Measurements from ENCODE around the gene SBK3. TPM values are rescaled to one million over a fixed set of nuclear protein-coding genes. Genes with fewer than 3 reads are reported as not detected.

SBK3 gene
- total and polyA plus RNA-seq, 2 donors (not counting 1 experiment from before 2014, with no cell fraction given) = not detected

DNA sequence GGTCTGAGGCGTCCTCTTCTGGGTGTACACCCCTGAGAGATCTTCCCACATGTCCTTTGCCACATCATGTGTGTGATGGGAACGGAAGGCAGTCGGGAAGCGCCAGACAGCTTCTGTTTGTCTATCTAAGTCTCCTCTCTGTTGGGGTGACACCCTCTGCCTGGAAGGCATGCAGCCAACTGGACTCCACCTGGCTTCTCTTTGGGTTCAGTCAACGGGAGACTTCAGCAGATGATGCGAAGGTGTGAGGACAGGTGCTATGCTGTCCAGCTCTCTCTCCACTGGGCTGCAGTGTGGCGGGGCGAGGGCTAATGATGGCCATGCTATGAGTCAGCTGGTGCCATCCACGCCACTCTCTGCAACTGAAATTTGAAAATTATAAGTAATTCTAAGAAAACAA, 14.3 kb upstream of the SBK3 start:
- ATAC-seq (ENCODE audit: low read depth) (no peak), DNase-seq (no peak)
- no peak overlapping the region for H3K27ac ChIP-seq (ENCODE audit: low read length in 2 of 2)
- ChIA-PET POLR2A (interaction anchor here (0.6 kb wide), 1 partner anchor 12 kb away, joined by 3 read pairs; no protein-coding TSS in a partner anchor), CTCF (no interaction called here)
- H3K4me3 ChIP-seq (ENCODE audit: control extremely low read depth in 1 of 5, extremely low read depth in 1 of 5, insufficient read depth in 1 of 5, low read depth in 2 of 5, low read length in 4 of 5) = no peak overlapping the region
- Mint-ChIP-seq H3K9me3 (ENCODE audit: insufficient read depth) (no peaks in the 10 kb centered on the region), H3K27ac (no peak overlapping the region), H3K4me3 (no peak overlapping the region), H3K27me3 (peaks cover 5% of the 10 kb centered on the region), H3K4me1 (no peaks in the 10 kb centered on the region)
- WGBS (ENCODE audit: insufficient coverage) = 95% methylated on average over 7 of the region's 9 CpGs
- no peaks in the 10 kb centered on the region for H4K20me1 ChIP-seq (ENCODE audit: control insufficient read depth, insufficient read depth, low read length, poor library complexity, severe bottlenecking)
- H3K27me3 ChIP-seq (replicated peaks in 1 of 4; ENCODE audit: control extremely low read depth in 1 of 4, control insufficient read depth in 3 of 4, insufficient read depth in 4 of 4, low read length in 3 of 4) = peaks cover 0 to 6% (median 3%) of the 10 kb centered on the region in 4 experiments
- H2AFZ ChIP-seq (ENCODE audit: insufficient read depth, low read depth, low read length, poor library complexity, severe bottlenecking) = no peak overlapping the region
- H3K36me3 ChIP-seq (replicated peaks in 1 of 2; ENCODE audit: control extremely low read depth in 1 of 2, control insufficient read depth in 1 of 2, extremely low read depth in 1 of 2, insufficient read depth in 2 of 2, low read length in 1 of 2) = no peaks in the 10 kb centered on the region
- no peak overlapping the region for H3K4me2 ChIP-seq (replicated peaks; ENCODE audit: low read depth, low read length, poor library complexity, severe bottlenecking)
- intact Hi-C loops (cut with micrococcal nuclease) = no loop called here
- TF ChIP-seq, protein P1, sequence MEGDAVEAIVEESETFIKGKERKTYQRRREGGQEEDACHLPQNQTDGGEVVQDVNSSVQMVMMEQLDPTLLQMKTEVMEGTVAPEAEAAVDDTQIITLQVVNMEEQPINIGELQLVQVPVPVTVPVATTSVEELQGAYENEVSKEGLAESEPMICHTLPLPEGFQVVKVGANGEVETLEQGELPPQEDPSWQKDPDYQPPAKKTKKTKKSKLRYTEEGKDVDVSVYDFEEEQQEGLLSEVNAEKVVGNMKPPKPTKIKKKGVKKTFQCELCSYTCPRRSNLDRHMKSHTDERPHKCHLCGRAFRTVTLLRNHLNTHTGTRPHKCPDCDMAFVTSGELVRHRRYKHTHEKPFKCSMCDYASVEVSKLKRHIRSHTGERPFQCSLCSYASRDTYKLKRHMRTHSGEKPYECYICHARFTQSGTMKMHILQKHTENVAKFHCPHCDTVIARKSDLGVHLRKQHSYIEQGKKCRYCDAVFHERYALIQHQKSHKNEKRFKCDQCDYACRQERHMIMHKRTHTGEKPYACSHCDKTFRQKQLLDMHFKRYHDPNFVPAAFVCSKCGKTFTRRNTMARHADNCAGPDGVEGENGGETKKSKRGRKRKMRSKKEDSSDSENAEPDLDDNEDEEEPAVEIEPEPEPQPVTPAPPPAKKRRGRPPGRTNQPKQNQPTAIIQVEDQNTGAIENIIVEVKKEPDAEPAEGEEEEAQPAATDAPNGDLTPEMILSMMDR (IDR thresholded peaks at IDR 0.05) = no peak
- no peak for TF ChIP-seq EZH2 (IDR thresholded peaks at IDR 0.05; ENCODE audit: borderline replicate concordance, insufficient read depth, low read depth, low read length, poor library complexity, severe bottlenecking)
- no peaks in the 10 kb centered on the region for H3K79me2 ChIP-seq (ENCODE audit: control insufficient read depth, insufficient read depth, low read length)
- peaks cover 2 to 12% (median 4%) of the 10 kb centered on the region in 3 donors for H3K9me3 ChIP-seq (ENCODE audit: control extremely low read depth in 1 of 3, control insufficient read depth in 2 of 3, insufficient read depth in 1 of 3, low read length in 2 of 3)
- no peaks in the 10 kb centered on the region for H3K4me1 ChIP-seq (ENCODE audit: control insufficient read depth in 2 of 2, insufficient read depth in 2 of 2, low read length in 2 of 2)
- no peak overlapping the region for H3K9ac ChIP-seq (ENCODE audit: low read length)

DNA sequence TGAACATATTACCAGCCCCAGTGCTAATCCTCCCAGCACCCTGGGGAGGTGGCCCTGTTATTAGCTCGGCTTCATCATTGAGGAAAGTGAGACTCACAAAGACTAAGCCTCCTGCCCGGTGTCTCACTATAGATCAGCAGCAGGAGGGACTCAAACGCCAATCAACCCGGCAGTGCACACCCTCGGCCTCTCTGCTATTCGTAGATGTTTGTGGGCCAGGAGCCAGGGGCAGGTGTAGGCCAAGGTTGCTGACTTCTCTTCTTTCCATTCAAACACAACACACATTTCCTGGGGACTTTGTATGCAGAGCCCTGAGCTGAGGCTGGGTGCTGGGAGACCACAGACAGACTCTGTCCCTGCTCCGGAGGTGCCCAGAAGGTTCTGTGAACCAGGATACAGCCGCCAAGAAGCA, 9.4 kb upstream of the SBK3 start:
- Histone ChIP-seq H3K79me2 (ENCODE audit: control insufficient read depth, insufficient read depth, low read length) (no peaks in the 10 kb centered on the region), H3K27ac (ENCODE audit: low read length in 2 of 2) (no peak overlapping the region), H3K27me3 (replicated peaks in 1 of 4; ENCODE audit: control extremely low read depth in 1 of 4, control insufficient read depth in 3 of 4, insufficient read depth in 4 of 4, low read length in 3 of 4) (no peaks in the 10 kb centered on the region), H4K20me1 (ENCODE audit: control insufficient read depth, insufficient read depth, low read length, poor library complexity, severe bottlenecking) (no peaks in the 10 kb centered on the region), H3K4me3 (ENCODE audit: control extremely low read depth in 1 of 5, extremely low read depth in 1 of 5, insufficient read depth in 1 of 5, low read depth in 2 of 5, low read length in 4 of 5) (no peak overlapping the region), H3K9ac (ENCODE audit: low read length) (no peak overlapping the region), H3K36me3 (replicated peaks in 1 of 2; ENCODE audit: control extremely low read depth in 1 of 2, control insufficient read depth in 1 of 2, extremely low read depth in 1 of 2, insufficient read depth in 2 of 2, low read length in 1 of 2) (no peaks in the 10 kb centered on the region), H2AFZ (ENCODE audit: insufficient read depth, low read depth, low read length, poor library complexity, severe bottlenecking) (no peak overlapping the region), H3K4me1 (ENCODE audit: control insufficient read depth in 2 of 2, insufficient read depth in 2 of 2, low read length in 2 of 2) (no peaks in the 10 kb centered on the region), H3K4me2 (replicated peaks; ENCODE audit: low read depth, low read length, poor library complexity, severe bottlenecking) (no peak overlapping the region), H3K9me3 (ENCODE audit: control extremely low read depth in 1 of 3, control insufficient read depth in 2 of 3, insufficient read depth in 1 of 3, low read length in 2 of 3) (no peaks in the 10 kb centered on the region)
- DNase-seq = no peak
- no peak overlapping the region for H3K27ac Mint-ChIP-seq
- intact Hi-C loops (cut with micrococcal nuclease) = no loop called here
- no peak overlapping the region for H3K4me3 Mint-ChIP-seq
- no peak for ATAC-seq (ENCODE audit: low read depth)
- peaks cover 24% of the 10 kb centered on the region for H3K27me3 Mint-ChIP-seq
- POLR2A ChIA-PET = no interaction called here
- peaks cover 2% of the 10 kb centered on the region for H3K4me1 Mint-ChIP-seq
- no peak for TF ChIP-seq EZH2 (IDR thresholded peaks at IDR 0.05; ENCODE audit: borderline replicate concordance, insufficient read depth, low read depth, low read length, poor library complexity, severe bottlenecking)
- TF ChIP-seq, protein P1 (IDR thresholded peaks at IDR 0.05) = no peak
- H3K9me3 Mint-ChIP-seq (ENCODE audit: insufficient read depth) = no peaks in the 10 kb centered on the region
- WGBS (ENCODE audit: insufficient coverage) = 87% methylated on average over 8 of the region's 8 CpGs
- CTCF ChIA-PET = interaction anchor here (0.6 kb wide), 1 partner anchor 624 kb away, joined by 3 read pairs; no protein-coding TSS in a partner anchor

Data from B cell (primary cell).